ENCODE measurements around the gene HOXA9. TPM values are rescaled to one million over a fixed set of nuclear protein-coding genes. Genes with fewer than 3 reads are reported as not detected.

The HOXA9 gene
- polyA plus RNA-seq, 1 of the 3 experiments (the other 2 are of a cell fraction) = not detected

DNA sequence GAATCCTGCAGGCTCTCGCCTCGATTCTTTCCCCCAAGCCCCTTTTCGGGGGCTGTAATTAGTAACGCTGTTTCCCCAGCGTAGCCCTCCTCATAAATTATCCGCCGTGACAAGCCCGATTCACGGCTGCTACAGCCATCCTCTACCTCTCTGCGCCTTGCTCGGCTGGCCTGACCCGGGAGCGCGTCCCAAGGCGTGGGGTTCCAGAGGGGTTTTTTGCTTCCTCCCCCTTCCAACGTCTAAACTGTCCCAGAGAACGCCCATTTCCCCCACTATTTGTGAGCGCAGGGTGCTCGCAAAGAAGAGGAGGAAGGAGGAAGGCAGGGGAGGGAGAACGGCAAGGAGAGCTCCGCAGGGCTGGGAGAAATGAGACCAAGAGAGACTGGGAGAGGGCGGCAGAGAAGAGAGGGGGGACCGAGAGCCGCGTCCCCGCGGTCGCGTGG lies 22.7 kb downstream of the HOXA9 start:
- Histone ChIP-seq H3K4me3 (ENCODE audit: low read depth in 2 of 2, low read length in 1 of 2) (no peak overlapping the region), H2AFZ (ENCODE audit: low read depth) (no peak overlapping the region), H3K4me1 (ENCODE audit: control insufficient read depth in 1 of 2, insufficient read depth in 2 of 2, low read depth in 1 of 2, low read length in 1 of 2) (peaks cover 11 to 12% of the 10 kb centered on the region in 2 experiments; a peak in 1 of 4 replicates), H3K9ac (no peak overlapping the region), H3K27me3 (ENCODE audit: insufficient read depth) (peaks cover 100% of the 10 kb centered on the region), H3K4me2 (peak overlapping the region; percentile 42; the same call in 1 of the 2 replicates), H4K20me1 (ENCODE audit: insufficient read depth) (no peaks in the 10 kb centered on the region), H3F3A (replicated peaks; ENCODE audit: insufficient read depth) (no peaks in the 10 kb centered on the region), H3K9me3 (no peaks in the 10 kb centered on the region), H3K27ac (ENCODE audit: low read depth in 2 of 2, low read length in 1 of 2) (no peak overlapping the region), H3K9me2 (no peaks in the 10 kb centered on the region), H3K79me2 (ENCODE audit: insufficient read depth) (no peaks in the 10 kb centered on the region), H3K36me3 (replicated peaks in 1 of 2; ENCODE audit: control insufficient read depth in 1 of 2, insufficient read depth in 2 of 2, low read length in 1 of 2) (no peaks in the 10 kb centered on the region)
- TF ChIP-seq EZH2phosphoT487 (IDR thresholded peaks at IDR 0.05; ENCODE audit: borderline replicate concordance, low read depth) (peak; percentile 39; the same call in 1 of the 2 replicates), SMC3 (IDR thresholded peaks at IDR 0.05; ENCODE audit: low read depth, low read length) (no peak)
- TF ChIP-seq, protein P1, sequence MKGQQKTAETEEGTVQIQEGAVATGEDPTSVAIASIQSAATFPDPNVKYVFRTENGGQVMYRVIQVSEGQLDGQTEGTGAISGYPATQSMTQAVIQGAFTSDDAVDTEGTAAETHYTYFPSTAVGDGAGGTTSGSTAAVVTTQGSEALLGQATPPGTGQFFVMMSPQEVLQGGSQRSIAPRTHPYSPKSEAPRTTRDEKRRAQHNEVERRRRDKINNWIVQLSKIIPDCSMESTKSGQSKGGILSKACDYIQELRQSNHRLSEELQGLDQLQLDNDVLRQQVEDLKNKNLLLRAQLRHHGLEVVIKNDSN (IDR thresholded peaks at IDR 0.05; ENCODE audit: borderline replicate concordance, low read depth) = no peak
- WGBS (ENCODE audit: low lambda C conversion rate) = 11% methylated on average over 29 of the region's 29 CpGs
- POLR2A ChIA-PET = no interaction called here
- no peak for DNase-seq
- CTCF ChIA-PET = interaction anchor here (1.0 to 10.9 kb wide), 13 partner anchors 9 to 1250 kb away, joined by 3 to 270 read pairs (median 7); partner anchors contain the start of genes HOXA3, HOXA4 and HOXA7

DNA sequence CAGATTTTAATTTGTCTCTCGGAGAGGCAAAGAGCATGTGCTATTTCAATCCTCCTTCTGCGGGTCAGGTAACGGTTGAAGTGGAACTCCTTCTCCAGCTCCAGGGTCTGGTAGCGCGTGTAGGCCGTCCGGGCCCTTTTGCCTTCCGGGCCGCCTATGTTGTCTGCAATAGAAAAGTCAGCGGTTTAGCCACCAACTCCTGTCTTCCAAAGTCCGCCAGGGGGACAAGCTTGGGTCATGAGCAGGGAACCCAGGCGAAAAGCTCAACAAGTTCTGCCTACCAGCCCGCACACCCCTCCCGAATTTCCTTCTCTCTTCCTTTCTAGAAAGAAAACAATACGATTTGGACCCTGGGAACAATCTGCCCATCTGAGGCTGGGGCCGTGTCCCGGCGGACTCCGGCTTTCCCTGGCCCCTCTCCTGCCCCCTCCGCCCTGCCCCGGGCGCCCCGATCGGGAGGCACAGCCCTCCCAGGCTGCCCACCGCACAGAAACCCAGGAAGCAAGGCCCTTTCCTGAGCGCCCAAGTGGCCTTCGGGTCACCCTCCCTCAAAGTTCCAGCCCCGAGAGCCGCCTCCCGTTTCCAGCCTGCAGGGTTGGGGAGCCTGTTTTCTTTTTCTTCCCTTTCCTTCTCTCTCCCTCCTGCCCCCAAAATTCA lies 23.3 kb downstream of the HOXA9 start:
- H3F3A ChIP-seq (replicated peaks; ENCODE audit: insufficient read depth) = no peaks in the 10 kb centered on the region
- H3K4me1 ChIP-seq (ENCODE audit: control insufficient read depth in 1 of 2, insufficient read depth in 2 of 2, low read depth in 1 of 2, low read length in 1 of 2) = peaks cover 11 to 12% of the 10 kb centered on the region in 2 experiments; a peak in 1 of 4 replicates
- peaks cover 100% of the 10 kb centered on the region for H3K27me3 ChIP-seq (ENCODE audit: insufficient read depth)
- peak; percentile 50 for DNase-seq
- no peaks in the 10 kb centered on the region for H3K9me3 ChIP-seq
- H3K9me2 ChIP-seq = no peaks in the 10 kb centered on the region
- ChIA-PET POLR2A (no interaction called here), CTCF (interaction anchor here (1.0 to 3.9 kb wide), 12 partner anchors 9 to 1249 kb away, joined by 3 to 36 read pairs (median 4); partner anchors contain the start of genes HOXA3 and HOXA4)
- no peak overlapping the region for H3K27ac ChIP-seq (ENCODE audit: low read depth in 2 of 2, low read length in 1 of 2)
- H2AFZ ChIP-seq (ENCODE audit: low read depth) = no peak overlapping the region
- H3K4me2 ChIP-seq = no peak overlapping the region
- 18% methylated on average over 20 of the region's 30 CpGs for WGBS (ENCODE audit: low lambda C conversion rate)
- no peak for TF ChIP-seq GATA2 (CRISPR knock-in tag; IDR thresholded peaks at IDR 0.05)
- TF ChIP-seq RAD21 (IDR thresholded peaks at IDR 0.05; ENCODE audit: low read length) = no peak
- 0 out of 2 replicates have a peak, but pooled peaks have one; percentile 18 for TF ChIP-seq EZH2phosphoT487 (IDR thresholded peaks at IDR 0.05; ENCODE audit: borderline replicate concordance, low read depth)
- TF ChIP-seq TAF1 (IDR thresholded peaks at IDR 0.05; ENCODE audit: borderline replicate concordance, low read depth, low read length) = no peak
- no peak for TF ChIP-seq RXRA (IDR thresholded peaks at IDR 0.05; ENCODE audit: borderline replicate concordance, low read depth)
- H3K79me2 ChIP-seq (ENCODE audit: insufficient read depth) = no peaks in the 10 kb centered on the region
- no peak overlapping the region for H3K4me3 ChIP-seq (ENCODE audit: low read depth in 2 of 2, low read length in 1 of 2)
- no peaks in the 10 kb centered on the region for H3K36me3 ChIP-seq (replicated peaks in 1 of 2; ENCODE audit: control insufficient read depth in 1 of 2, insufficient read depth in 2 of 2, low read length in 1 of 2)
- no peaks in the 10 kb centered on the region for H4K20me1 ChIP-seq (ENCODE audit: insufficient read depth)
- H3K9ac ChIP-seq = no peak overlapping the region
